H1 (cell line): ENCODE results near the gene ABHD14A. TPM values are rescaled to one million over a fixed set of nuclear protein-coding genes. Genes with fewer than 3 reads are reported as not detected.

ENCODE experiments used
- CTCF ChIA-PET: fragments of 300-600 bp; sonication (Branson Sonifier 250); formaldehyde crosslinking; loops from one replicate; lab custom pipeline; 2021; ENCODE audit not compliant: partially characterized antibody; lab: Charles Lee
- POLR2A ChIA-PET: fragments of 300-600 bp; sonication (Branson Sonifier 250); formaldehyde crosslinking; loops from one replicate; lab custom pipeline; 2021; ENCODE audit warnings: inconsistent platforms; ENCODE audit not compliant: partially characterized antibody; lab: Charles Lee
- DNase-seq, 2 experiments: peaks; one replicate each; pipeline versions ENCODE4 v3.0.0 to v3.0.0-alpha.2; 2010 to 2022; ENCODE audit warnings: low spot score in 2 of 2, low read depth in 1 of 2, mixed read lengths in 1 of 2
- FAIRE-seq: peaks from 2 replicates; lab custom pipeline; 2011; peaks lifted over from hg19 to GRCh38; lab: Jason Lieb, UNC
- H2AFZ ChIP-seq: 2 replicates; pipeline ENCODE4 v1.8.1; 2012; ENCODE audit warnings: low read length, inconsistent platforms
- H2AK5ac ChIP-seq: 2 replicates; pipeline ENCODE4 v1.6.1; 2013; ENCODE audit warnings: low read depth, low read length
- H2BK120ac ChIP-seq: replicated peaks from 2 replicates; pipeline ENCODE3; 2013; ENCODE audit warnings: low read depth, low read length, inconsistent platforms
- H2BK12ac ChIP-seq: 2 replicates; pipeline ENCODE4 v1.6.1; 2013; ENCODE audit warnings: low read depth, low read length
- H2BK15ac ChIP-seq: 2 replicates; pipeline ENCODE4 v1.6.1; 2013; ENCODE audit warnings: low read length
- H2BK20ac ChIP-seq: 2 replicates; pipeline ENCODE4 v1.6.1; 2013; ENCODE audit warnings: low read length
- H2BK5ac ChIP-seq: 2 replicates; pipeline ENCODE4 v1.6.1; 2013; ENCODE audit warnings: low read depth, low read length
- H3K14ac ChIP-seq: 2 replicates; pipeline ENCODE4 v1.6.1; 2013; ENCODE audit warnings: inconsistent platforms; ENCODE audit not compliant: insufficient read length
- H3K18ac ChIP-seq: 2 replicates; pipeline ENCODE4 v1.6.1; 2013; ENCODE audit warnings: low read length; ENCODE audit errors: extremely low read depth
- H3K23ac ChIP-seq: 2 replicates; pipeline ENCODE4 v1.6.1; 2013; ENCODE audit warnings: inconsistent platforms; ENCODE audit not compliant: insufficient read length
- H3K23me2 ChIP-seq: 2 replicates; pipeline ENCODE4 v1.6.1; 2013; ENCODE audit warnings: low read depth, low read length
- H3K27ac ChIP-seq: 2 replicates; pipeline ENCODE4 v1.6.1; 2011; ENCODE audit warnings: low read depth, low read length, inconsistent platforms
- H3K27me3 ChIP-seq, 4 experiments: replicated peaks in 1 of 4; 1 replicate in 1 of 4; 2 replicates in 3 of 4; pipeline versions ENCODE4 v1.6.1 to v1.8.1; 2011 to 2013; ENCODE audit warnings: low read length in 3 of 4, mild to moderate bottlenecking in 3 of 4, inconsistent platforms in 2 of 4, mixed read lengths in 2 of 4, moderate library complexity in 1 of 4; ENCODE audit not compliant: control insufficient read depth in 3 of 4, insufficient read depth in 3 of 4; ENCODE audit errors: extremely low read depth in 1 of 4
- H3K36me3 ChIP-seq, 4 experiments: 2 replicates each; pipeline versions ENCODE4 v1.6.1 to v1.8.1; 2011 to 2013; ENCODE audit warnings: mild to moderate bottlenecking in 4 of 4, low read length in 3 of 4, moderate library complexity in 2 of 4, control low read depth in 1 of 4, inconsistent platforms in 1 of 4; ENCODE audit not compliant: insufficient read depth in 4 of 4, control insufficient read depth in 2 of 4
- H3K4ac ChIP-seq: replicated peaks from 2 replicates; pipeline ENCODE3; 2013; ENCODE audit warnings: low read length, low read depth, mixed read lengths, inconsistent platforms; ENCODE audit not compliant: insufficient read length
- H3K4me1 ChIP-seq, 4 experiments: replicated peaks in 1 of 4; 1 replicate in 1 of 4; 2 replicates in 3 of 4; pipeline versions ENCODE4 v1.6.1 to v1.8.1; 2011 to 2013; ENCODE audit warnings: low read length in 3 of 4, inconsistent platforms in 2 of 4, mixed read lengths in 1 of 4; ENCODE audit not compliant: insufficient read depth in 4 of 4, control insufficient read depth in 3 of 4
- H3K4me2 ChIP-seq, 2 experiments: 2 replicates each; pipeline versions ENCODE4 v1.6.1 to v1.8.1; 2011 to 2013; ENCODE audit warnings: low read depth in 2 of 2, low read length in 2 of 2, control low read depth in 1 of 2, inconsistent platforms in 1 of 2, mild to moderate bottlenecking in 1 of 2; ENCODE audit not compliant: insufficient read depth in 1 of 2
- H3K4me3 ChIP-seq, 4 experiments: fragments of 200-600, 300-600 bp in 1 of 4; sonication (generic), shearing (Covaris generic), sonication (Bioruptor Twin) in 1 of 4; 2 replicates each; pipeline versions ENCODE4 v1.5.1 to v1.8.1; 2011 to 2016; ENCODE audit warnings: low read length in 4 of 4, low read depth in 3 of 4, control low read depth in 2 of 4, inconsistent platforms in 2 of 4, mild to moderate bottlenecking in 2 of 4, mixed read lengths in 1 of 4, moderate library complexity in 1 of 4; ENCODE audit not compliant: insufficient read depth in 2 of 4; ENCODE audit errors: extremely low read depth in 1 of 4
- H3K56ac ChIP-seq: replicated peaks from 2 replicates; pipeline ENCODE3; 2013; ENCODE audit warnings: low read depth, mild to moderate bottlenecking, mixed read lengths, low read length, inconsistent platforms; ENCODE audit not compliant: insufficient read length
- H3K79me1 ChIP-seq: 2 replicates; pipeline ENCODE4 v1.6.1; 2013; ENCODE audit warnings: low read depth, low read length, control low read depth
- H3K79me2 ChIP-seq, 2 experiments: 2 replicates each; pipeline versions ENCODE4 v1.6.1 to v1.8.1; 2012 to 2013; ENCODE audit warnings: low read length in 2 of 2, mild to moderate bottlenecking in 2 of 2, inconsistent platforms in 1 of 2; ENCODE audit not compliant: insufficient read depth in 2 of 2, control insufficient read depth in 1 of 2
- H3K9ac ChIP-seq, 4 experiments: replicated peaks in 1 of 4; 1 replicate in 1 of 4; 2 replicates in 3 of 4; pipeline versions ENCODE4 v1.6.1 to v1.8.1; 2011 to 2013; ENCODE audit warnings: low read depth in 3 of 4, low read length in 3 of 4, control low read depth in 2 of 4, mild to moderate bottlenecking in 2 of 4, moderate library complexity in 2 of 4, inconsistent platforms in 1 of 4; ENCODE audit errors: extremely low read depth in 1 of 4
- H3K9me3 ChIP-seq, 2 experiments: 2 replicates each; pipeline versions ENCODE4 v1.6.1 to v1.8.1; 2012 to 2013; ENCODE audit warnings: mild to moderate bottlenecking in 2 of 2, moderate library complexity in 2 of 2, control low read depth in 1 of 2, inconsistent platforms in 1 of 2, low read depth in 1 of 2, low read length in 1 of 2, mixed read lengths in 1 of 2; ENCODE audit not compliant: insufficient read depth in 2 of 2
- H4K20me1 ChIP-seq, 2 experiments: replicated peaks in 1 of 2; 2 replicates each; pipeline versions ENCODE3 to v1.8.1; 2011 to 2013; ENCODE audit warnings: inconsistent platforms in 2 of 2, low read length in 2 of 2, mild to moderate bottlenecking in 1 of 2; ENCODE audit not compliant: insufficient read depth in 2 of 2, control insufficient read depth in 1 of 2
- H4K5ac ChIP-seq: 2 replicates; pipeline ENCODE4 v1.6.1; 2013; ENCODE audit warnings: low read length, low read depth, mixed read lengths, inconsistent platforms; ENCODE audit not compliant: insufficient read length
- H4K8ac ChIP-seq: 2 replicates; pipeline ENCODE4 v1.8.0; 2013; ENCODE audit warnings: mild to moderate bottlenecking, moderate library complexity, low read length, inconsistent platforms; ENCODE audit not compliant: insufficient read depth; ENCODE audit errors: extremely low read depth
- H4K91ac ChIP-seq: replicated peaks from 2 replicates; pipeline ENCODE3; 2013; ENCODE audit warnings: low read length, mixed read lengths, inconsistent platforms; ENCODE audit not compliant: insufficient read length
- CREB1 ChIP-seq: IDR thresholded peaks from 2 replicates; pipeline ENCODE4 v1.6.1; 2012; ENCODE audit warnings: inconsistent platforms
- WGBS, 2 experiments: shearing (Covaris generic) in 1 of 2; methylation state at CpG; one replicate each; pipeline versions ENCODE4 v1.1.6 to v1.1.7; 2013 to 2015; ENCODE audit warnings: low lambda C conversion rate in 2 of 2, mixed read lengths in 2 of 2, inconsistent platforms in 1 of 2, low coverage in 1 of 2, missing lambda C conversion rate in 1 of 2; ENCODE audit not compliant: insufficient replicate concordance in 2 of 2, insufficient coverage in 1 of 2, insufficient read length in 1 of 2; ENCODE audit errors: extremely low coverage in 1 of 2, missing lambda C conversion rate in 1 of 2; 5-methylcytosine and 5-hydroxymethylcytosine counted together
- polyA plus RNA-seq, 7 experiments: library from polyadenylated mRNA; depleted of rRNA in 3 of 7; stranded (reverse) in 5 of 7; unstranded in 2 of 7; fragments of >200 nt in 5 of 7; fragments of 200-250 nt in 2 of 7; gene quantifications; 1 replicate in 5 of 7; 2 replicates in 1 of 7; 4 replicates in 1 of 7; pipeline versions ENCODE4 v1.2.1 to v1.2.3, GENCODE V29; 2011 to 2013; ENCODE audit warnings: missing spikeins in 2 of 7, mixed read lengths in 2 of 7
- total RNA-seq: library from RNA; stranded (reverse); fragmentation: NEBNext Ultra II Directional; extraction: Animal tissue kit (Norgen Biotek cat#: 25700); gene quantifications from 2 replicates; pipeline ENCODE4 v1.2.1, GENCODE V29; 2021

Gene ABHD14A
- total and polyA plus RNA-seq, 2 of the 8 experiments (the other 6 are each of a cell fraction or from before 2014, with no cell fraction given): 4.6 to 9.8 TPM

DNA sequence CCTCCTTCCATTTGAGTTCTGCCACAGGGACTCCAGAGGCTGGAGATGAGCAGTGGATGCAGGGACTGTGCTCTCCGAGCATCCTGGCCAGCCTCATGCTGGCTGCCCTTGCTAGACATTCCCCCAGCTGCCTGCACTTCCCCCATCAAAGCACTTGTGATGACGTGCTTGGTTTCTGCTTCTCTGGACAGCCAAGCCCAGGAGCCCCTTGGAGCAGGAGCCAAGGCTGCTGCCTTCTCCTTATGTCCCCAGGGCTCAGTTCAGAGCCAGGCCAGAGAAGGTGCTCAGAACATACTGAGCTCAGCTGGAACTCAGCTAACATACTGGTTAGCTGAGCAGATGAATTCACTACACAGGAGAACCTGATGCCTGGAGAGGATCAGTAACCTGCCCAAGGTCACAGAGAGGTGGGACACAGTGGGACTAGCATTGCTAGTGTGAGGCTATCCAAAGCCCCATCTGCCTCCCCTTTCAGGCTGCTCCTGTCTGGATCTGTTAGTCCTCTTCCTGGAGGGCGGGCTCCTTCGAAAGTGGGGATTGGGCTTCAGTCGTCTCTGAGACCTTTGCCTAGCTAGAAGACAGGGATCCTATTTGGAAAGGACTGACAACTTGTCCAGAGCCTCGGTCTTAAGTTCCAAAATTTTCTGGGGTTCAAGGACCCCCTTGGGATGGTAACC lies 11.9 kb upstream of the ABHD14A start:
- Histone ChIP-seq H4K8ac (no peak overlapping the region), H3K4me3 (no peak overlapping the region), H3K27me3 (peaks cover 0 to 13% (median 2%) of the 10 kb centered on the region in 4 experiments; a peak in 5 of 7 replicates), H4K91ac (no peak overlapping the region), H2BK5ac (no peak overlapping the region), H3K14ac (no peak overlapping the region), H3K27ac (no peak overlapping the region), H2AK5ac (peak overlapping the region; percentile 65; the same call in 1 of the 2 replicates), H3K18ac (peak overlapping the region; percentile 68), H3K79me2 (no peaks in the 10 kb centered on the region), H2BK12ac (peak overlapping the region; percentile 39; the same call in 1 of the 2 replicates), H3K79me1 (no peaks in the 10 kb centered on the region), H3K9ac (no peak overlapping the region), H3K4me2 (no peak overlapping the region), H3K4ac (no peak overlapping the region), H4K20me1 (peaks cover 0 to 10% of the 10 kb centered on the region in 2 experiments), H3K9me3 (no peaks in the 10 kb centered on the region), H3K4me1 (peaks cover 4 to 27% (median 20%) of the 10 kb centered on the region in 4 experiments), H3K56ac (no peak overlapping the region), H3K23ac (no peak overlapping the region), H2BK120ac (no peak overlapping the region), H2BK20ac (no peak overlapping the region), H4K5ac (no peak overlapping the region), H2AFZ (no peak overlapping the region), H2BK15ac (0 out of 2 replicates have a peak overlapping the region, but pooled peaks have one; percentile 19), H3K36me3 (no peaks in the 10 kb centered on the region), H3K23me2 (peaks cover 7% of the 10 kb centered on the region; the same call in 1 of the 2 replicates)
- ChIA-PET CTCF (interaction anchor here (0.7 to 10.5 kb wide), 10 partner anchors 8 to 376 kb away, joined by 3 to 66 read pairs (median 4); partner anchors contain the start of genes ABHD14A, ABHD14B, ACY1 and GPR62), POLR2A (interaction anchor here (0.6 to 29.3 kb wide), 5 partner anchors 13 to 116 kb away, joined by 3 to 923 read pairs (median 13); partner anchors contain the start of genes ABHD14A, ABHD14B, ACY1 and GPR62)
- DNase-seq: no peak
- no peak for TF ChIP-seq CREB1
- no peak for FAIRE-seq
- 84% methylated on average over 6 of the region's 6 CpGs; no CpG with 5 or more reads in 1 of the 2 experiments for WGBS, 2 experiments
